HEK293 (cell line): ENCODE measurements around the gene SLC3A2.
A peak's percentile ranks its signal among the peaks of the same experiment; 100 is the strongest.

ENCODE experiments used
- EGR2 ChIP-seq: fragments of 450-650 bp; formaldehyde crosslinking; IDR thresholded peaks from 2 replicates; pipeline ENCODE4 v1.5.1; 2016; ENCODE audit warnings: low read depth, missing biosample characterization, missing genetic modification characterization
- FEZF1 ChIP-seq: fragments of 450-650 bp; formaldehyde crosslinking; IDR thresholded peaks from 2 replicates; pipeline ENCODE4 v1.5.1; 2016; ENCODE audit warnings: missing biosample characterization, missing genetic modification characterization
- HOXD13 ChIP-seq: sonication (generic); formaldehyde crosslinking; IDR thresholded peaks from 2 replicates; pipeline ENCODE4 v1.8.0; 2022; ENCODE audit warnings: missing genetic modification reagents, borderline replicate concordance
- IKZF3 ChIP-seq: fragments of 450-650 bp; IDR thresholded peaks from 2 replicates; pipeline ENCODE4 v1.5.0; 2018; ENCODE audit warnings: missing biosample characterization, mild to moderate bottlenecking, missing genetic modification characterization, moderate library complexity
- KLF16 ChIP-seq: fragments of 450-650 bp; formaldehyde crosslinking; IDR thresholded peaks from 2 replicates; pipeline ENCODE4 v1.5.1; 2017; ENCODE audit warnings: missing biosample characterization, missing genetic modification characterization
- SCRT2 ChIP-seq: fragments of 450-650 bp; formaldehyde crosslinking; IDR thresholded peaks from 2 replicates; pipeline ENCODE4 v1.5.1; 2016; ENCODE audit warnings: missing biosample characterization, missing genetic modification characterization
- SP7 ChIP-seq: fragments of 450-650 bp; formaldehyde crosslinking; IDR thresholded peaks from 2 replicates; pipeline ENCODE4 v1.5.1; 2016; ENCODE audit warnings: missing biosample characterization, missing genetic modification characterization
- YY2 ChIP-seq: fragments of 450-650 bp; formaldehyde crosslinking; IDR thresholded peaks from 2 replicates; pipeline ENCODE4 v1.5.1; 2016; ENCODE audit warnings: missing biosample characterization, missing genetic modification characterization
- ZFP3 ChIP-seq: fragments of 450-650 bp; formaldehyde crosslinking; IDR thresholded peaks from 2 replicates; pipeline ENCODE4 v1.5.1; 2016; ENCODE audit warnings: low read depth, missing biosample characterization, missing genetic modification characterization
- ZIC2 ChIP-seq: fragments of 450-650 bp; formaldehyde crosslinking; IDR thresholded peaks from 2 replicates; pipeline ENCODE4 v1.5.1; 2016; ENCODE audit warnings: missing biosample characterization, missing genetic modification characterization
- ZNF121 ChIP-seq: fragments of 450-650 bp; formaldehyde crosslinking; IDR thresholded peaks from 2 replicates; pipeline ENCODE4 v1.5.1; 2016; ENCODE audit warnings: missing biosample characterization, missing genetic modification characterization
- ZNF169 ChIP-seq: fragments of 450-650 bp; formaldehyde crosslinking; IDR thresholded peaks from 2 replicates; pipeline ENCODE4 v1.5.1; 2016; ENCODE audit warnings: missing biosample characterization, missing genetic modification characterization
- ZNF19 ChIP-seq: fragments of 450-650 bp; formaldehyde crosslinking; IDR thresholded peaks from 2 replicates; pipeline ENCODE4; 2016; ENCODE audit warnings: missing biosample characterization, missing genetic modification characterization, low read depth
- ZNF214 ChIP-seq: fragments of 450-650 bp; formaldehyde crosslinking; IDR thresholded peaks from 2 replicates; pipeline ENCODE4 v1.5.1; 2017; ENCODE audit warnings: missing biosample characterization, mild to moderate bottlenecking, missing genetic modification characterization, borderline replicate concordance
- ZNF23 ChIP-seq: fragments of 450-650 bp; formaldehyde crosslinking; IDR thresholded peaks from 2 replicates; pipeline ENCODE4 v1.5.1; 2016; ENCODE audit warnings: missing biosample characterization, missing genetic modification characterization, borderline replicate concordance
- ZNF248 ChIP-seq: fragments of 450-650 bp; formaldehyde crosslinking; IDR thresholded peaks from 2 replicates; pipeline ENCODE4 v1.5.1; 2017; ENCODE audit warnings: missing biosample characterization, missing genetic modification characterization
- ZNF335 ChIP-seq: fragments of 450-650 bp; formaldehyde crosslinking; conservative IDR thresholded peaks from 2 replicates; pipeline ENCODE4 v1.5.1; 2016; ENCODE audit warnings: missing biosample characterization, missing genetic modification characterization
- ZNF394 ChIP-seq: fragments of 450-650 bp; formaldehyde crosslinking; IDR thresholded peaks from 2 replicates; pipeline ENCODE4 v1.5.1; 2016; ENCODE audit warnings: missing biosample characterization, missing genetic modification characterization, mild to moderate bottlenecking, moderate library complexity, borderline replicate concordance
- ZNF48 ChIP-seq: fragments of 450-650 bp; formaldehyde crosslinking; IDR thresholded peaks from 2 replicates; pipeline ENCODE4 v1.5.1; 2016; ENCODE audit warnings: missing biosample characterization, missing genetic modification characterization
- ZNF521 ChIP-seq: fragments of 450-650 bp; formaldehyde crosslinking; IDR thresholded peaks from 2 replicates; pipeline ENCODE4 v1.5.1; 2017; ENCODE audit warnings: missing biosample characterization, mild to moderate bottlenecking, missing genetic modification characterization
- ZNF548 ChIP-seq: fragments of 450-650 bp; formaldehyde crosslinking; IDR thresholded peaks from 2 replicates; pipeline ENCODE4 v1.5.1; 2016; ENCODE audit warnings: missing biosample characterization, missing genetic modification characterization
- ZNF560 ChIP-seq: fragments of 450-650 bp; formaldehyde crosslinking; IDR thresholded peaks from 2 replicates; pipeline ENCODE4 v1.5.1; 2017; ENCODE audit warnings: missing biosample characterization, missing genetic modification characterization, borderline replicate concordance
- ZNF561 ChIP-seq: fragments of 450-650 bp; IDR thresholded peaks from 2 replicates; pipeline ENCODE4 v1.5.1; 2018; ENCODE audit warnings: missing biosample characterization, missing genetic modification characterization, borderline replicate concordance
- ZNF610 ChIP-seq: fragments of 450-650 bp; formaldehyde crosslinking; IDR thresholded peaks from 2 replicates; pipeline ENCODE4 v1.5.1; 2016; ENCODE audit warnings: missing biosample characterization, missing genetic modification characterization, borderline replicate concordance
- ZNF621 ChIP-seq: fragments of 450-650 bp; formaldehyde crosslinking; IDR thresholded peaks from 2 replicates; pipeline ENCODE4 v1.5.1; 2017; ENCODE audit warnings: missing biosample characterization, missing genetic modification characterization
- ZNF623 ChIP-seq: fragments of 450-650 bp; formaldehyde crosslinking; IDR thresholded peaks from 2 replicates; pipeline ENCODE4 v1.5.1; 2016; ENCODE audit warnings: missing biosample characterization, missing genetic modification characterization
- ZNF658 ChIP-seq: fragments of 450-650 bp; formaldehyde crosslinking; IDR thresholded peaks from 2 replicates; pipeline ENCODE4; 2016; ENCODE audit warnings: missing biosample characterization, missing genetic modification characterization
- ZNF707 ChIP-seq: fragments of 450-650 bp; formaldehyde crosslinking; IDR thresholded peaks from 2 replicates; pipeline ENCODE4 v1.5.1; 2016; ENCODE audit warnings: missing biosample characterization, missing genetic modification characterization
- ZXDB ChIP-seq: fragments of 450-650 bp; formaldehyde crosslinking; IDR thresholded peaks from 2 replicates; pipeline ENCODE4 v1.5.1; 2016; ENCODE audit warnings: missing biosample characterization, missing genetic modification characterization
- TF ChIP-seq, protein P1 (sequence below): fragments of 450-650 bp; formaldehyde crosslinking; IDR thresholded peaks from 2 replicates; pipeline ENCODE4 v1.5.1; 2016; ENCODE audit warnings: missing biosample characterization, missing genetic modification characterization
- TF ChIP-seq, protein P2 (sequence below): fragments of 450-650 bp; formaldehyde crosslinking; optimal IDR thresholded peaks from 2 replicates; pipeline ENCODE3; 2016; ENCODE audit warnings: missing biosample characterization, mild to moderate bottlenecking, missing genetic modification characterization
- TF ChIP-seq, protein P3 (sequence below): fragments of 450-650 bp; formaldehyde crosslinking; IDR thresholded peaks from 2 replicates; pipeline ENCODE4 v1.5.1; 2016; ENCODE audit warnings: missing biosample characterization, missing genetic modification characterization, borderline replicate concordance
- TF ChIP-seq, protein P4 (sequence below): fragments of 450-650 bp; formaldehyde crosslinking; IDR thresholded peaks from 2 replicates; pipeline ENCODE4 v1.5.1; 2016; ENCODE audit warnings: missing biosample characterization, missing genetic modification characterization

SLC3A2 gene

DNA sequence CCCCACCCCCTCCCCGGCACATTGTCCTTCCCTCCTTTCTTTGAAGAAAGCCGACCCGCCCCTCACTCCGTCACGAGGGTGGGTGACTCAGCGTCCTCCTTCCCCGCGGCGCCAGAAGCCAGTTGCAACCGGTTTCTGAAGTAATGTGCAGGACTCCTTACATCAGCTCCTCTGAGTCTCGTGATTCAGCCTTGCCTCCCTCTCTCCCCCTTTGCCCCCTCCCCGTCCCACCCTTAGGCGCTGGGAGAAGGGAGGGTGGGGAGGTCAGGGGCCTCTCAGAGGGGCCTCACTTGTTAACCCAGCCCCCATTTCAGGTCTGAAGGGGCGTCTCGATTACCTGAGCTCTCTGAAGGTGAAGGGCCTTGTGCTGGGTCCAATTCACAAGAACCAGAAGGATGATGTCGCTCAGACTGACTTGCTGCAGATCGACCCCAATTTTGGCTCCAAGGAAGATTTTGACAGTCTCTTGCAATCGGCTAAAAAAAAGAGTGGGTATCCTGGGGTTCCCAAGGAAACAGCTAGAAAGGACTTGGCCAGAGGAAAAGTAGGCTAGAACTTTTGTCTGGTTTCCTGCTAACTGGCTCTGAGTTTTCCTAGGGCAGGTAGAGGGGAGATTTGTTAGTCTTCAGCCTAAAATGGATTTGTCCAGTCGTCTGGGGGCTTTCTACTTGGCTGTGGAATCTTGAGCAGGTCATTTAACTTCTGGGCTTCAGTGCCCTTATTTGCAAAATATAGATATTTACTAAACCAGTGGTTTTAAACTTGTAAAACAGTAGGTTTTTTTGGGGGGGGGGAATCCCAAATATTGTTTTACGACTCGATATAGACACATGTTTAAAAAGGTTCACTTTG is 1.1 kb downstream of the SLC3A2 start (continued):
- TF ChIP-seq ZNF248 (tag by site-specific recombination): no peak
- TF ChIP-seq KLF16 (tag by site-specific recombination): no peak; the same call in 1 of the 2 replicates
- 0 out of 2 replicates have a peak, but pooled peaks have one; percentile 8 for TF ChIP-seq ZXDB (tag by site-specific recombination)
- TF ChIP-seq ZNF561: no peak
- peak; percentile 82 for TF ChIP-seq IKZF3 (tag by site-specific recombination)
- TF ChIP-seq ZNF521 (tag by site-specific recombination): no peak
- TF ChIP-seq ZFP3 (tag by site-specific recombination): no peak
- no peak for TF ChIP-seq FEZF1 (tag by site-specific recombination)
- TF ChIP-seq ZNF394 (tag by site-specific recombination): no peak
- no peak for TF ChIP-seq ZNF658 (tag by site-specific recombination)
- no peak for TF ChIP-seq HOXD13
- TF ChIP-seq, protein P1, sequence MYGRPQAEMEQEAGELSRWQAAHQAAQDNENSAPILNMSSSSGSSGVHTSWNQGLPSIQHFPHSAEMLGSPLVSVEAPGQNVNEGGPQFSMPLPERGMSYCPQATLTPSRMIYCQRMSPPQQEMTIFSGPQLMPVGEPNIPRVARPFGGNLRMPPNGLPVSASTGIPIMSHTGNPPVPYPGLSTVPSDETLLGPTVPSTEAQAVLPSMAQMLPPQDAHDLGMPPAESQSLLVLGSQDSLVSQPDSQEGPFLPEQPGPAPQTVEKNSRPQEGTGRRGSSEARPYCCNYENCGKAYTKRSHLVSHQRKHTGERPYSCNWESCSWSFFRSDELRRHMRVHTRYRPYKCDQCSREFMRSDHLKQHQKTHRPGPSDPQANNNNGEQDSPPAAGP (tag by site-specific recombination): peak; percentile 76
- TF ChIP-seq ZNF707 (tag by site-specific recombination): no peak
- TF ChIP-seq ZNF548 (tag by site-specific recombination): no peak
- TF ChIP-seq ZNF623: no peak
- no peak for TF ChIP-seq ZNF610 (tag by site-specific recombination)
- TF ChIP-seq ZNF214 (tag by site-specific recombination): no peak
- TF ChIP-seq, protein P2, sequence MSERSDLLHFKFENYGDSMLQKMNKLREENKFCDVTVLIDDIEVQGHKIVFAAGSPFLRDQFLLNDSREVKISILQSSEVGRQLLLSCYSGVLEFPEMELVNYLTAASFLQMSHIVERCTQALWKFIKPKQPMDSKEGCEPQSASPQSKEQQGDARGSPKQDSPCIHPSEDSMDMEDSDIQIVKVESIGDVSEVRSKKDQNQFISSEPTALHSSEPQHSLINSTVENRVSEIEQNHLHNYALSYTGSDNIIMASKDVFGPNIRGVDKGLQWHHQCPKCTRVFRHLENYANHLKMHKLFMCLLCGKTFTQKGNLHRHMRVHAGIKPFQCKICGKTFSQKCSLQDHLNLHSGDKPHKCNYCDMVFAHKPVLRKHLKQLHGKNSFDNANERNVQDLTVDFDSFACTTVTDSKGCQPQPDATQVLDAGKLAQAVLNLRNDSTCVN (tag by site-specific recombination): no peak
- TF ChIP-seq, protein P3, sequence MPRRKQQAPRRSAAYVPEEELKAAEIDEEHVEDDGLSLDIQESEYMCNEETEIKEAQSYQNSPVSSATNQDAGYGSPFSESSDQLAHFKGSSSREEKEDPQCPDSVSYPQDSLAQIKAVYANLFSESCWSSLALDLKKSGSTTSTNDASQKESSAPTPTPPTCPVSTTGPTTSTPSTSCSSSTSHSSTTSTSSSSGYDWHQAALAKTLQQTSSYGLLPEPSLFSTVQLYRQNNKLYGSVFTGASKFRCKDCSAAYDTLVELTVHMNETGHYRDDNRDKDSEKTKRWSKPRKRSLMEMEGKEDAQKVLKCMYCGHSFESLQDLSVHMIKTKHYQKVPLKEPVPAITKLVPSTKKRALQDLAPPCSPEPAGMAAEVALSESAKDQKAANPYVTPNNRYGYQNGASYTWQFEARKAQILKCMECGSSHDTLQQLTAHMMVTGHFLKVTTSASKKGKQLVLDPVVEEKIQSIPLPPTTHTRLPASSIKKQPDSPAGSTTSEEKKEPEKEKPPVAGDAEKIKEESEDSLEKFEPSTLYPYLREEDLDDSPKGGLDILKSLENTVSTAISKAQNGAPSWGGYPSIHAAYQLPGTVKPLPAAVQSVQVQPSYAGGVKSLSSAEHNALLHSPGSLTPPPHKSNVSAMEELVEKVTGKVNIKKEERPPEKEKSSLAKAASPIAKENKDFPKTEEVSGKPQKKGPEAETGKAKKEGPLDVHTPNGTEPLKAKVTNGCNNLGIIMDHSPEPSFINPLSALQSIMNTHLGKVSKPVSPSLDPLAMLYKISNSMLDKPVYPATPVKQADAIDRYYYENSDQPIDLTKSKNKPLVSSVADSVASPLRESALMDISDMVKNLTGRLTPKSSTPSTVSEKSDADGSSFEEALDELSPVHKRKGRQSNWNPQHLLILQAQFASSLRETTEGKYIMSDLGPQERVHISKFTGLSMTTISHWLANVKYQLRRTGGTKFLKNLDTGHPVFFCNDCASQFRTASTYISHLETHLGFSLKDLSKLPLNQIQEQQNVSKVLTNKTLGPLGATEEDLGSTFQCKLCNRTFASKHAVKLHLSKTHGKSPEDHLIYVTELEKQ (tag by site-specific recombination): peak; percentile 62; the same call in 1 of the 2 replicates
- TF ChIP-seq ZNF23: no peak
- TF ChIP-seq EGR2 (tag by site-specific recombination): no peak
- TF ChIP-seq ZNF621 (tag by site-specific recombination): no peak
- TF ChIP-seq, protein P4, sequence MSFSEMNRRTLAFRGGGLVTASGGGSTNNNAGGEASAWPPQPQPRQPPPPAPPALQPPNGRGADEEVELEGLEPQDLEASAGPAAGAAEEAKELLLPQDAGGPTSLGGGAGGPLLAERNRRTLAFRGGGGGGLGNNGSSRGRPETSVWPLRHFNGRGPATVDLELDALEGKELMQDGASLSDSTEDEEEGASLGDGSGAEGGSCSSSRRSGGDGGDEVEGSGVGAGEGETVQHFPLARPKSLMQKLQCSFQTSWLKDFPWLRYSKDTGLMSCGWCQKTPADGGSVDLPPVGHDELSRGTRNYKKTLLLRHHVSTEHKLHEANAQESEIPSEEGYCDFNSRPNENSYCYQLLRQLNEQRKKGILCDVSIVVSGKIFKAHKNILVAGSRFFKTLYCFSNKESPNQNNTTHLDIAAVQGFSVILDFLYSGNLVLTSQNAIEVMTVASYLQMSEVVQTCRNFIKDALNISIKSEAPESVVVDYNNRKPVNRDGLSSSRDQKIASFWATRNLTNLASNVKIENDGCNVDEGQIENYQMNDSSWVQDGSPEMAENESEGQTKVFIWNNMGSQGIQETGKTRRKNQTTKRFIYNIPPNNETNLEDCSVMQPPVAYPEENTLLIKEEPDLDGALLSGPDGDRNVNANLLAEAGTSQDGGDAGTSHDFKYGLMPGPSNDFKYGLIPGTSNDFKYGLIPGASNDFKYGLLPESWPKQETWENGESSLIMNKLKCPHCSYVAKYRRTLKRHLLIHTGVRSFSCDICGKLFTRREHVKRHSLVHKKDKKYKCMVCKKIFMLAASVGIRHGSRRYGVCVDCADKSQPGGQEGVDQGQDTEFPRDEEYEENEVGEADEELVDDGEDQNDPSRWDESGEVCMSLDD (tag by site-specific recombination): no peak
- peak; percentile 10; the same call in 1 of the 2 replicates for TF ChIP-seq SP7 (tag by site-specific recombination)
- no peak for TF ChIP-seq ZNF48 (tag by site-specific recombination)
- no peak for TF ChIP-seq ZNF121 (tag by site-specific recombination)
- peak; percentile 77 for TF ChIP-seq SCRT2
- no peak for TF ChIP-seq ZNF560 (tag by site-specific recombination)
- no peak for TF ChIP-seq YY2 (tag by site-specific recombination)
- no peak for TF ChIP-seq ZNF169
- no peak for TF ChIP-seq ZNF19 (tag by site-specific recombination)
- TF ChIP-seq ZNF335 (tag by site-specific recombination): 0 out of 2 replicates have a peak, but pooled peaks have one; percentile 4
- no peak for TF ChIP-seq ZIC2
